Measurements from ENCODE around the gene GLP1R. TPM values are rescaled to one million over a fixed set of nuclear protein-coding genes. Genes with fewer than 3 reads are reported as not detected.
"Not testable (repeated sequence)": the region's sequence is repeated elsewhere in the genome, so short reads cannot be mapped to it uniquely, and the experiment has no call there.

GLP1R gene
- total and polyA plus RNA-seq, 4 donors: 0.06 to 1.3 (median 0.13) TPM

GRCh38 chr6:39124114-39124513, 75.5 kb downstream of the GLP1R start:
- ATAC-seq (ENCODE audit: insufficient read depth, low FRiP score) (no peak), DNase-seq (no peak)
- Histone ChIP-seq H3K4me3 (no peak overlapping the region), H3K9ac (ENCODE audit: insufficient read depth in 1 of 2, low read length in 2 of 2) (no peak overlapping the region), H3K4me1 (ENCODE audit: control insufficient read depth in 5 of 5, insufficient read depth in 5 of 5, low read length in 5 of 5) (peaks cover 0 to 1% (median 0%) of the 10 kb centered on the region in 5 donors), H3K27ac (ENCODE audit: low read depth in 1 of 2, low read length in 1 of 2) (no peak overlapping the region), H3K36me3 (ENCODE audit: control insufficient read depth in 4 of 4, insufficient read depth in 4 of 4, low read length in 4 of 4) (no peaks in the 10 kb centered on the region), H3K9me3 (ENCODE audit: control insufficient read depth in 4 of 4, insufficient read depth in 3 of 4, low read length in 3 of 4) (no peaks in the 10 kb centered on the region), H3K27me3 (ENCODE audit: control insufficient read depth in 3 of 3, insufficient read depth in 3 of 3, low read length in 2 of 3) (no peaks in the 10 kb centered on the region)
- no peak for TF ChIP-seq CTCF (IDR thresholded peaks at IDR 0.05; ENCODE audit: control extremely low read depth, extremely low read depth)

GRCh38 chr6:39128106-39128505, 79.5 kb downstream of the GLP1R start:
- no peak for ATAC-seq (ENCODE audit: insufficient read depth, low FRiP score)
- Histone ChIP-seq H3K4me1 (ENCODE audit: control insufficient read depth in 5 of 5, insufficient read depth in 5 of 5, low read length in 5 of 5) (peaks cover 0 to 1% (median 0%) of the 10 kb centered on the region in 5 donors), H3K9me3 (ENCODE audit: control insufficient read depth in 4 of 4, insufficient read depth in 3 of 4, low read length in 3 of 4) (no peaks in the 10 kb centered on the region), H3K9ac (ENCODE audit: insufficient read depth in 1 of 2, low read length in 2 of 2) (no peak overlapping the region), H3K27me3 (ENCODE audit: control insufficient read depth in 3 of 3, insufficient read depth in 3 of 3, low read length in 2 of 3) (no peaks in the 10 kb centered on the region), H3K27ac (ENCODE audit: low read depth in 1 of 2, low read length in 1 of 2) (no peak overlapping the region), H3K4me3 (no peak overlapping the region), H3K36me3 (ENCODE audit: control insufficient read depth in 4 of 4, insufficient read depth in 4 of 4, low read length in 4 of 4) (no peaks in the 10 kb centered on the region)
- WGBS, 2 donors: 49 to 63% methylated on average over 3 of the region's 3 CpGs
- no peak for TF ChIP-seq CTCF (IDR thresholded peaks at IDR 0.05; ENCODE audit: control extremely low read depth, extremely low read depth)
- no peak for DNase-seq

GRCh38 chr6:39128832-39129231, 80.3 kb downstream of the GLP1R start:
- TF ChIP-seq CTCF (IDR thresholded peaks at IDR 0.05; ENCODE audit: control extremely low read depth, extremely low read depth): no peak
- Histone ChIP-seq H3K4me1 (ENCODE audit: control insufficient read depth in 5 of 5, insufficient read depth in 5 of 5, low read length in 5 of 5) (peaks cover 0 to 1% (median 0%) of the 10 kb centered on the region in 5 donors), H3K27me3 (ENCODE audit: control insufficient read depth in 3 of 3, insufficient read depth in 3 of 3, low read length in 2 of 3) (no peaks in the 10 kb centered on the region), H3K27ac (ENCODE audit: low read depth in 1 of 2, low read length in 1 of 2) (no peak overlapping the region), H3K9me3 (ENCODE audit: control insufficient read depth in 4 of 4, insufficient read depth in 3 of 4, low read length in 3 of 4) (peaks cover 0 to 2% (median 0%) of the 10 kb centered on the region in 4 donors), H3K9ac (ENCODE audit: insufficient read depth in 1 of 2, low read length in 2 of 2) (no peak overlapping the region), H3K4me3 (no peak overlapping the region), H3K36me3 (ENCODE audit: control insufficient read depth in 4 of 4, insufficient read depth in 4 of 4, low read length in 4 of 4) (no peaks in the 10 kb centered on the region)
- no peak for DNase-seq
- no peak for ATAC-seq (ENCODE audit: insufficient read depth, low FRiP score)

GRCh38 chr6:39130691-39131090, 82.1 kb downstream of the GLP1R start:
- no peak for TF ChIP-seq CTCF (IDR thresholded peaks at IDR 0.05; ENCODE audit: control extremely low read depth, extremely low read depth)
- Histone ChIP-seq H3K36me3 (ENCODE audit: control insufficient read depth in 4 of 4, insufficient read depth in 4 of 4, low read length in 4 of 4) (no peaks in the 10 kb centered on the region), H3K27me3 (ENCODE audit: control insufficient read depth in 3 of 3, insufficient read depth in 3 of 3, low read length in 2 of 3) (no peaks in the 10 kb centered on the region), H3K27ac (ENCODE audit: low read depth in 1 of 2, low read length in 1 of 2) (no peak overlapping the region), H3K9ac (ENCODE audit: insufficient read depth in 1 of 2, low read length in 2 of 2) (no peak overlapping the region), H3K4me1 (ENCODE audit: control insufficient read depth in 5 of 5, insufficient read depth in 5 of 5, low read length in 5 of 5) (peaks cover 0 to 1% (median 0%) of the 10 kb centered on the region in 5 donors), H3K4me3 (no peak overlapping the region), H3K9me3 (ENCODE audit: control insufficient read depth in 4 of 4, insufficient read depth in 3 of 4, low read length in 3 of 4) (peaks cover 0 to 2% (median 0%) of the 10 kb centered on the region in 4 donors)
- DNase-seq: no peak
- 93 to 94% methylated on average over 1 of the region's 1 CpG for WGBS, 2 donors
- ATAC-seq (ENCODE audit: insufficient read depth, low FRiP score): no peak

GRCh38 chr6:39134761-39135160, 86.2 kb downstream of the GLP1R start:
- H3K4me3 ChIP-seq; DNase-seq; ATAC-seq (ENCODE audit: insufficient read depth, low FRiP score); H3K27me3 ChIP-seq (ENCODE audit: control insufficient read depth in 3 of 3, insufficient read depth in 3 of 3, low read length in 2 of 3); H3K36me3 ChIP-seq (ENCODE audit: control insufficient read depth in 4 of 4, insufficient read depth in 4 of 4, low read length in 4 of 4); H3K27ac ChIP-seq (ENCODE audit: low read depth in 1 of 2, low read length in 1 of 2); H3K9me3 ChIP-seq (ENCODE audit: control insufficient read depth in 4 of 4, insufficient read depth in 3 of 4, low read length in 3 of 4); H3K4me1 ChIP-seq (ENCODE audit: control insufficient read depth in 5 of 5, insufficient read depth in 5 of 5, low read length in 5 of 5); H3K9ac ChIP-seq (ENCODE audit: insufficient read depth in 1 of 2, low read length in 2 of 2): not testable (repeated sequence)
- 67 to 73% methylated on average over 3 of the region's 3 CpGs for WGBS, 2 donors

GRCh38 chr6:39136207-39136606, 87.6 kb downstream of the GLP1R start:
- 69 to 78% methylated on average over 7 of the region's 7 CpGs for WGBS, 2 donors

More at GRCh38 chr6:39136207-39136606, 87.6 kb downstream of the GLP1R start:
- not testable (repeated sequence) for H3K4me3 ChIP-seq; ATAC-seq (ENCODE audit: insufficient read depth, low FRiP score); DNase-seq; H3K9me3 ChIP-seq (ENCODE audit: control insufficient read depth in 4 of 4, insufficient read depth in 3 of 4, low read length in 3 of 4); H3K9ac ChIP-seq (ENCODE audit: insufficient read depth in 1 of 2, low read length in 2 of 2); H3K27ac ChIP-seq (ENCODE audit: low read depth in 1 of 2, low read length in 1 of 2); H3K36me3 ChIP-seq (ENCODE audit: control insufficient read depth in 4 of 4, insufficient read depth in 4 of 4, low read length in 4 of 4); H3K4me1 ChIP-seq (ENCODE audit: control insufficient read depth in 5 of 5, insufficient read depth in 5 of 5, low read length in 5 of 5); H3K27me3 ChIP-seq (ENCODE audit: control insufficient read depth in 3 of 3, insufficient read depth in 3 of 3, low read length in 2 of 3)

Measured in lung (tissue), 12 donors.